ENCODE results near the gene GALNT8.

GRCh38 chr12:4701395-4702190 lies 18.6 kb upstream of the GALNT8 start:
- no peak for TF ChIP-seq CTCF (IDR thresholded peaks at IDR 0.05; ENCODE audit: insufficient read depth, low read length)
- TF ChIP-seq, protein P1, sequence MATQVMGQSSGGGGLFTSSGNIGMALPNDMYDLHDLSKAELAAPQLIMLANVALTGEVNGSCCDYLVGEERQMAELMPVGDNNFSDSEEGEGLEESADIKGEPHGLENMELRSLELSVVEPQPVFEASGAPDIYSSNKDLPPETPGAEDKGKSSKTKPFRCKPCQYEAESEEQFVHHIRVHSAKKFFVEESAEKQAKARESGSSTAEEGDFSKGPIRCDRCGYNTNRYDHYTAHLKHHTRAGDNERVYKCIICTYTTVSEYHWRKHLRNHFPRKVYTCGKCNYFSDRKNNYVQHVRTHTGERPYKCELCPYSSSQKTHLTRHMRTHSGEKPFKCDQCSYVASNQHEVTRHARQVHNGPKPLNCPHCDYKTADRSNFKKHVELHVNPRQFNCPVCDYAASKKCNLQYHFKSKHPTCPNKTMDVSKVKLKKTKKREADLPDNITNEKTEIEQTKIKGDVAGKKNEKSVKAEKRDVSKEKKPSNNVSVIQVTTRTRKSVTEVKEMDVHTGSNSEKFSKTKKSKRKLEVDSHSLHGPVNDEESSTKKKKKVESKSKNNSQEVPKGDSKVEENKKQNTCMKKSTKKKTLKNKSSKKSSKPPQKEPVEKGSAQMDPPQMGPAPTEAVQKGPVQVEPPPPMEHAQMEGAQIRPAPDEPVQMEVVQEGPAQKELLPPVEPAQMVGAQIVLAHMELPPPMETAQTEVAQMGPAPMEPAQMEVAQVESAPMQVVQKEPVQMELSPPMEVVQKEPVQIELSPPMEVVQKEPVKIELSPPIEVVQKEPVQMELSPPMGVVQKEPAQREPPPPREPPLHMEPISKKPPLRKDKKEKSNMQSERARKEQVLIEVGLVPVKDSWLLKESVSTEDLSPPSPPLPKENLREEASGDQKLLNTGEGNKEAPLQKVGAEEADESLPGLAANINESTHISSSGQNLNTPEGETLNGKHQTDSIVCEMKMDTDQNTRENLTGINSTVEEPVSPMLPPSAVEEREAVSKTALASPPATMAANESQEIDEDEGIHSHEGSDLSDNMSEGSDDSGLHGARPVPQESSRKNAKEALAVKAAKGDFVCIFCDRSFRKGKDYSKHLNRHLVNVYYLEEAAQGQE (IDR thresholded peaks at IDR 0.05; ENCODE audit: insufficient replicate concordance, low read depth), result no peak

Data from HL-60 (cell line).